ENCODE data around the gene BANK1. TPM values are rescaled to one million over a fixed set of nuclear protein-coding genes. Genes with fewer than 3 reads are reported as not detected.

BANK1 gene
- total RNA-seq, 4 donors from 2014 or later: 0.34 to 2.1 (median 0.89) TPM

DNA sequence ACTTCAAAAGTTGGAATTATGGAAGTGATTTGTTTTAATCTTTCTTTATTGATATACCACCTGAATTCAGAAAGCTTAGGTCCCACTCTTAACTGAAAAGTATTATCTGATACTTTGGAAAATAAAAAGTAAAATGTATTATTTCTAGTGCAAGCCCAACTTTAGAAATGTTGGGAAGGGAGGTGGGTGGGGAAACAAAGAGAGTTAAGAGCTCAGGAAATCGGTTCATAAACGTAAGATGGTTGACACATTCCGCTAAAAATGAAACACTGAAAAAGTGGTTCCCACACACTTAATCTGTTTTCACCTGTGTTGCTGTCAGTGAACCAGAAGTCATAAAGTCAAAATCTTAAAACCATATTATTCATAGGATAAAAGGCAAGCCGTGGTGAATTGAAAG lies 237.4 kb downstream of the BANK1 start:
- H3K27ac ChIP-seq: no peak overlapping the region
- no peak for TF ChIP-seq POLR2AphosphoS5 (IDR thresholded peaks at IDR 0.05)
- no peak for TF ChIP-seq EP300 (IDR thresholded peaks at IDR 0.05)
- TF ChIP-seq POLR2A (IDR thresholded peaks at IDR 0.05): no peak
- TF ChIP-seq, protein P1, sequence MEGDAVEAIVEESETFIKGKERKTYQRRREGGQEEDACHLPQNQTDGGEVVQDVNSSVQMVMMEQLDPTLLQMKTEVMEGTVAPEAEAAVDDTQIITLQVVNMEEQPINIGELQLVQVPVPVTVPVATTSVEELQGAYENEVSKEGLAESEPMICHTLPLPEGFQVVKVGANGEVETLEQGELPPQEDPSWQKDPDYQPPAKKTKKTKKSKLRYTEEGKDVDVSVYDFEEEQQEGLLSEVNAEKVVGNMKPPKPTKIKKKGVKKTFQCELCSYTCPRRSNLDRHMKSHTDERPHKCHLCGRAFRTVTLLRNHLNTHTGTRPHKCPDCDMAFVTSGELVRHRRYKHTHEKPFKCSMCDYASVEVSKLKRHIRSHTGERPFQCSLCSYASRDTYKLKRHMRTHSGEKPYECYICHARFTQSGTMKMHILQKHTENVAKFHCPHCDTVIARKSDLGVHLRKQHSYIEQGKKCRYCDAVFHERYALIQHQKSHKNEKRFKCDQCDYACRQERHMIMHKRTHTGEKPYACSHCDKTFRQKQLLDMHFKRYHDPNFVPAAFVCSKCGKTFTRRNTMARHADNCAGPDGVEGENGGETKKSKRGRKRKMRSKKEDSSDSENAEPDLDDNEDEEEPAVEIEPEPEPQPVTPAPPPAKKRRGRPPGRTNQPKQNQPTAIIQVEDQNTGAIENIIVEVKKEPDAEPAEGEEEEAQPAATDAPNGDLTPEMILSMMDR (IDR thresholded peaks at IDR 0.05): no peak
- no peak for DNase-seq (ENCODE audit: low spot score in 2 of 2)
- no peaks in the 10 kb centered on the region for H3K4me1 ChIP-seq
- H3K36me3 ChIP-seq: no peaks in the 10 kb centered on the region
- H3K9me3 ChIP-seq: no peaks in the 10 kb centered on the region
- WGBS: 87% methylated on average over 4 of the region's 4 CpGs
- H3K27me3 ChIP-seq: no peaks in the 10 kb centered on the region
- H3K4me3 ChIP-seq: no peak overlapping the region

DNA sequence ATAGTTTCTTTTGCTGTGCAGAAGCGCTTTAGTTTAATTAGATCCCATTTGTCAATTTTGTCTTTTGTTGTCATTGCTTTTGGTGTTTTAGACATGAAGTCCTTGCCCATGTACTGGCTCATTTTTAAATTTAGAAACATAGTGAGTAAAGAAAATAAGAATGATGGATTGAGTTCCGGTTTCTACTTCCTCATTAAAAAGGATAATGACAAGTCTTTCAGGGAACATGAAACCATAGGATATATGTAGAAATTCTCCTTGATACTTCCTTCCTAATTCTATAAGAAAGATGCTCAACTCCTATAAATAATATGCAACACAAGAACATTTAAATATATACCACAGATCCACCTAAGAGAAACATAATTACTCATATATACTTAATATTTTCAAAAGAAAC lies 240.9 kb downstream of the BANK1 start:
- Histone ChIP-seq H3K36me3 (no peaks in the 10 kb centered on the region), H3K4me1 (no peaks in the 10 kb centered on the region), H3K9me3 (no peaks in the 10 kb centered on the region), H3K4me3 (no peak overlapping the region), H3K27ac (no peak overlapping the region), H3K27me3 (no peaks in the 10 kb centered on the region)
- no peak for DNase-seq (ENCODE audit: low spot score in 2 of 2)
- WGBS: 90% methylated on average over 2 of the region's 2 CpGs
- no peak for TF ChIP-seq POLR2AphosphoS5 (IDR thresholded peaks at IDR 0.05)
- TF ChIP-seq, protein P1 (IDR thresholded peaks at IDR 0.05): no peak
- no peak for TF ChIP-seq EP300 (IDR thresholded peaks at IDR 0.05)
- TF ChIP-seq POLR2A (IDR thresholded peaks at IDR 0.05): no peak

DNA sequence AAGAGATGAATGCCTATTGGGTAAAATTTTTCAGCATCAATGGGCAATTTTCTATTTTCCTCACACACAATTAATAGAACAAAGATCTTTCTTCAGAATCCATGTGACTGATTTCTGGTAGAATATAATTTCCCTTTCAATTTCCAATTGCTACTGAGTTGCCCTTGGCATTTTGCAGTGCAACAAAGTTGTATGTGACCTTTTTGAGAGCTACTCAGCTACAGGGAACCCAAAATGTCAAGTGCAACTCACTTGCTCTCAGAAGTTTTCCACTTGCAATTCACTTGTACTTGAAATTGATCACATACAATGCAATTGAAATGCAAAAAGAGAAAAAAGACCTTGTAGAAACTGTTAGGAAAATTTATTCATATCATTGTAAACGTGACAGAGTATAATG lies 245.5 kb downstream of the BANK1 start:
- no peak for DNase-seq (ENCODE audit: low spot score in 2 of 2)
- no peak overlapping the region for H3K27ac ChIP-seq
- H3K9me3 ChIP-seq: no peaks in the 10 kb centered on the region
- H3K27me3 ChIP-seq: no peaks in the 10 kb centered on the region
- no peak for TF ChIP-seq POLR2A (IDR thresholded peaks at IDR 0.05)
- TF ChIP-seq EP300 (IDR thresholded peaks at IDR 0.05): no peak
- TF ChIP-seq, protein P1 (IDR thresholded peaks at IDR 0.05): no peak
- no peak for TF ChIP-seq POLR2AphosphoS5 (IDR thresholded peaks at IDR 0.05)
- H3K4me1 ChIP-seq: no peaks in the 10 kb centered on the region
- H3K4me3 ChIP-seq: no peak overlapping the region
- H3K36me3 ChIP-seq: no peaks in the 10 kb centered on the region
- 74% methylated on average over 1 of the region's 1 CpG for WGBS

DNA sequence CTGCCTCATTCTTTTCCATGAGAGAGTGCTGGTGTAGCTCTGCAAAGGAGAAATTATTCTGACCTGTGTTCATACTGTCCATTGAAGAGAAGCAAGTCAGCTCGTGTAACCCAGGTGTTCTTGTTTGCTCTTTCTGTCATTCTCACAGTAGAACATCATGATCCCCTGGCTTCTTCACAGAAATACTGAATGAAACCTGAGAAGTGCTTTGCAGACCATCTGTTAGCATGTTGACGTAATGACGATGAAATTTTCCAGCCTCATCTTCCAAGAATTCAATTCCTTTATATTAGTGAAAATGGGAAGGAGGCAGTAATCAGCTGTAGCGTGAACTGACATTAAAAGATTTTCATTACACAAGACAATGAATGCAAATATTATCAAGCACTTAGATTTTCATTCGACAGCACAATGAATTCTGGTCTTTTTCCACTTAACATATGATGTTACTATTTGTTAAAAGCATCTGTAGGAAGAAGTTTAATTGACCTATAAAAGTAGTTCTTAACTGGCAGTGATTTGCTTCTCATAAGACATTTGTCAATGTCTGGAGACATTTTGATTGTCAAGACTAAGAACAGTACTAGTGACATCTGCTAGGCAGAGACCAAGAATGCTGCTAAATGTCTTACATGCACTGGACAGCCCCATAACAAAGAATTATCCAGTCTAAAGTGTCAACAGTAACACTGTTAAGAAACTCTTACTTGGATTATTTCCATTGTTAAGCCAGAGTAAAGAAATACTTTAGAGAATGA lies 246.3 kb downstream of the BANK1 start:
- WGBS: 58% methylated on average over 5 of the region's 5 CpGs
- Histone ChIP-seq H3K4me1 (no peaks in the 10 kb centered on the region), H3K27me3 (no peaks in the 10 kb centered on the region), H3K27ac (no peak overlapping the region), H3K9me3 (no peaks in the 10 kb centered on the region), H3K36me3 (no peaks in the 10 kb centered on the region), H3K4me3 (no peak overlapping the region)
- no peak for TF ChIP-seq POLR2A (IDR thresholded peaks at IDR 0.05)
- TF ChIP-seq, protein P1 (IDR thresholded peaks at IDR 0.05): no peak
- DNase-seq (ENCODE audit: low spot score in 2 of 2): no peak

DNA sequence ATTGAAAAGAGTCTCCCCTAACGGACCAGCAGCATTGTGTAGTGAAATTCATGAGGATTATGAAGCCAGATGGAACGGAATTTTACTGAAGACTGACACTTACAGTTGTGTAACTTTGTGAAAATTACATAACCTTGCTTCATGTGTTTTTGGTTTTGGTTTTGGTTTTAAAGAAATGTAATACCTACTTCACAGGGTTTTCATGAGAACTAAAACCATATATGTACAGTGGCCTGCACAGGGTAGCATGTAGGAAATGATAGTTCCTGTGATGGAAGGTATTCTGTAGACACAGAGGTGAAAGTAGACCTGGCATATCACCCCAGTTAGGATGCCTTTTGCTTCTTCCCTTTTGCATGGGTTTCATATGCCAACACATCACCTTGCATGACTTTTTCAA lies 247.0 kb downstream of the BANK1 start:
- Histone ChIP-seq H3K9me3 (no peaks in the 10 kb centered on the region), H3K27me3 (no peaks in the 10 kb centered on the region), H3K4me3 (no peak overlapping the region), H3K36me3 (no peaks in the 10 kb centered on the region), H3K27ac (no peak overlapping the region), H3K4me1 (no peaks in the 10 kb centered on the region)
- 43% methylated on average over 2 of the region's 2 CpGs for WGBS
- no peak for TF ChIP-seq POLR2A (IDR thresholded peaks at IDR 0.05)
- TF ChIP-seq, protein P1 (IDR thresholded peaks at IDR 0.05): no peak
- TF ChIP-seq POLR2AphosphoS5 (IDR thresholded peaks at IDR 0.05): no peak
- TF ChIP-seq EP300 (IDR thresholded peaks at IDR 0.05): no peak
- DNase-seq (ENCODE audit: low spot score in 2 of 2): no peak
